AG09309 (cell line): Measurements from ENCODE around the gene MBNL1.

Experiments
- DNase-seq: peaks from one replicate; pipeline ENCODE4 v3.0.0-alpha.2; 2010; ENCODE audit warnings: low read depth
- H3K4me3 ChIP-seq: 2 replicates; pipeline ENCODE4 v1.5.1; 2011; ENCODE audit warnings: mild to moderate bottlenecking, low read depth, low read length, moderate library complexity; ENCODE audit not compliant: control insufficient read depth
- TF ChIP-seq, protein P1 (sequence below): IDR thresholded peaks from 2 replicates; pipeline ENCODE4 v1.5.1; 2011; ENCODE audit warnings: mild to moderate bottlenecking, low read depth, low read length, inconsistent platforms; ENCODE audit not compliant: insufficient read depth, control insufficient read depth; ENCODE audit errors: missing control alignments

The MBNL1 gene

DNA sequence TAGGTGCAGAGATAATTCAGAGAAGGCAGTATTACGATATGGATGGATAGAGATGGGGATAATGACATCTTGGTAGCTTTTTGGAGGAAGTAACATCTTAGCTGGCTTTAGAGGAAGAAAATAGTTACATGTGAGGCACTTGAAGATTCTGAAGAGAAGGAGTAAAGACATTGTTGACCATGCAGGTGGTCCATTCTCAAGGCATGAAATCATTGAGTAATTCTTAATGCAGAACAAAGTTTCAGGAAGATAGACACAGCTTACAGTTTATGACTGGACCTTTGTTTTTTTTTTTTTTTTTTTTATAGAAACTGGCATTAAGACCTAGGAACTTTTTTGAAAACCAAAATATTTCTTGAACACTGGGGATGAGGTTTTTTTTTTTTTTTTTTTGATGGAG lies 28.2 kb downstream of the MBNL1 start:
- H3K4me3 ChIP-seq, result no peak overlapping the region
- TF ChIP-seq, protein P1, sequence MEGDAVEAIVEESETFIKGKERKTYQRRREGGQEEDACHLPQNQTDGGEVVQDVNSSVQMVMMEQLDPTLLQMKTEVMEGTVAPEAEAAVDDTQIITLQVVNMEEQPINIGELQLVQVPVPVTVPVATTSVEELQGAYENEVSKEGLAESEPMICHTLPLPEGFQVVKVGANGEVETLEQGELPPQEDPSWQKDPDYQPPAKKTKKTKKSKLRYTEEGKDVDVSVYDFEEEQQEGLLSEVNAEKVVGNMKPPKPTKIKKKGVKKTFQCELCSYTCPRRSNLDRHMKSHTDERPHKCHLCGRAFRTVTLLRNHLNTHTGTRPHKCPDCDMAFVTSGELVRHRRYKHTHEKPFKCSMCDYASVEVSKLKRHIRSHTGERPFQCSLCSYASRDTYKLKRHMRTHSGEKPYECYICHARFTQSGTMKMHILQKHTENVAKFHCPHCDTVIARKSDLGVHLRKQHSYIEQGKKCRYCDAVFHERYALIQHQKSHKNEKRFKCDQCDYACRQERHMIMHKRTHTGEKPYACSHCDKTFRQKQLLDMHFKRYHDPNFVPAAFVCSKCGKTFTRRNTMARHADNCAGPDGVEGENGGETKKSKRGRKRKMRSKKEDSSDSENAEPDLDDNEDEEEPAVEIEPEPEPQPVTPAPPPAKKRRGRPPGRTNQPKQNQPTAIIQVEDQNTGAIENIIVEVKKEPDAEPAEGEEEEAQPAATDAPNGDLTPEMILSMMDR, result no peak
- DNase-seq, result no peak

- DNase-seq, result peak; percentile 98
- TF ChIP-seq, protein P1, result no peak
- H3K4me3 ChIP-seq, result peak overlapping the region; percentile 5
Observed at GRCh38 chr3:152298393-152299248, 29.9 kb downstream of the MBNL1 start.

GRCh38 chr3:152299249-152299976 lies 30.7 kb downstream of the MBNL1 start:
- H3K4me3 ChIP-seq, result peak overlapping the region; percentile 15
- no peak for DNase-seq
- TF ChIP-seq, protein P1, result no peak

GRCh38 chr3:152300029-152300731 lies 31.5 kb downstream of the MBNL1 start:
- DNase-seq, result no peak
- TF ChIP-seq, protein P1, result no peak
- no peak overlapping the region for H3K4me3 ChIP-seq

DNA sequence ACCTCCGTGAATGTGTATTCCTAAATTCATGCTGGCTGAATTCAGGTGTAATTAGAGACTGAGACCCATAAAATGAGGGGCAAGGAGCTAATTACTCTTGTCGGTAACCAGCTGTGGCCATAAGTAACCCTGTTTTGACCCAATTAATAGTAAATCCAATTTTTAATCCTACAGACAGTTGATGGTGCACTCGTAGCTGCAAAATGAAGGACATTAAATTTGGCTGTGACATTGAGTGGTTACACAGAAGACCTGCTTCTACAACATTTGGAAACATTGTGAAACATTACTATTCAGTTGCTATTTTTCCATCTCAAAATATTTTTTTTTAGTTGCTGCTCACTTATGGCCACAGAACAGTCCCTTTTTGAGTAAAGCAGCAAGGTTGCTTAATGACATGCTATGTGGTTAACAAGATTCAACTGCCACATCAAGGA lies 33.0 kb downstream of the MBNL1 start:
- DNase-seq, result no peak
- no peak overlapping the region; the same call in 1 of the 2 replicates for H3K4me3 ChIP-seq
- TF ChIP-seq, protein P1, result no peak

DNA sequence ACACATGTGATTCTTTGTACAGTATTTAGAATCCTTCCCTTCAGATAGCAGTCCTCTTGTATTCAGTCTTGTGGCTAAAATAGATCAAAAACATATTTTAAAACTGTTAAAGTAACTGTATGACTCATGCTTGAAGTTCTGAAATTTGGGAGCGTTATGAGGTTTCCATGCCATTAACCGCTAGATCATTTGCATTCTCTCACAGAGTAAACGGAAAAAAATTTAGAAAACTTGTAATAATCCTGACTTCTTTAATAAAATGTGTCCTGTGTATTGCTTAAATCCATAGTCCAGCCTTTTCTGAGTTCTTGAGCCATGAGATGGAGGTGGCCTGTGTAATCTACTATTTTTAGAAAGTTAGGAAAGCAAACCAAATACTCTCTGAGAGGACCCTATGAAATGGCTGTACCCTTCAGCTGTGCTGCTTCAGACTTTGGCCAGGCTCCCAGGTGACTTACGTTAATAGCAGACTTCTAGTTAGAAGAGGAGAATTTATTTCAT lies 33.8 kb downstream of the MBNL1 start:
- TF ChIP-seq, protein P1, result no peak
- DNase-seq, result peak; percentile 93
- H3K4me3 ChIP-seq, result no peak overlapping the region
